Esophagus muscularis mucosa (tissue), 4 donors: ENCODE data around the gene PCDH17. TPM values are rescaled to one million over a fixed set of nuclear protein-coding genes. Genes with fewer than 3 reads are reported as not detected.

Experiments
- DNase-seq: peaks from one replicate; pipeline ENCODE4 v3.0.0-alpha.2; 2017; ENCODE audit errors: extremely low spot score
- H3K27ac ChIP-seq, 4 donors: fragments of 200-600 bp; sonication (generic); replicated peaks in 1 of 4; 1 replicate in 3 of 4; 2 replicates in 1 of 4; pipeline ENCODE4 v1.5.1; 2016 to 2019; ENCODE audit warnings: mild to moderate bottlenecking in 1 of 4
- H3K27me3 ChIP-seq, 4 donors: fragments of 200-600 bp; sonication (generic); one replicate each; pipeline versions ENCODE4 v1.5.1 to v1.6.0; 2016 to 2019
- H3K36me3 ChIP-seq, 4 donors: fragments of 200-600 bp; sonication (generic); one replicate each; pipeline ENCODE4 v1.5.1; 2016 to 2019
- H3K4me1 ChIP-seq, 4 donors: fragments of 200-600 bp; sonication (generic); one replicate each; pipeline ENCODE4 v1.5.1; 2016 to 2019
- H3K4me3 ChIP-seq, 4 donors: fragments of 200-600 bp; sonication (generic); 1 replicate in 2 of 4; 2 replicates in 2 of 4; pipeline ENCODE4 v1.5.1; 2016 to 2019; ENCODE audit warnings: mild to moderate bottlenecking in 4 of 4, moderate library complexity in 1 of 4
- H3K9me3 ChIP-seq, 4 donors: fragments of 200-600 bp; sonication (generic); 1 replicate in 3 of 4; 2 replicates in 1 of 4; pipeline ENCODE4 v1.5.1; 2016 to 2019
- CTCF ChIP-seq, 3 experiments: fragments of 200-600 bp in 2 of 3; fragments of 450-650 bp in 1 of 3; sonication (generic) in 2 of 3; IDR thresholded peaks; one replicate each; pipeline ENCODE4 v1.5.1; 2017 to 2019; ENCODE audit warnings: antibody characterized with exemption in 3 of 3, mild to moderate bottlenecking in 2 of 3, moderate library complexity in 1 of 3
- EP300 ChIP-seq: sonication (generic); formaldehyde crosslinking; IDR thresholded peaks from one replicate; pipeline ENCODE4 v1.6.1; 2017; ENCODE audit warnings: antibody characterized with exemption
- POLR2A ChIP-seq: fragments of 450-650 bp; IDR thresholded peaks from one replicate; pipeline ENCODE4 v1.6.1; 2017; ENCODE audit warnings: antibody characterized with exemption, moderate library complexity, mild to moderate bottlenecking, low read depth
- POLR2AphosphoS5 ChIP-seq, 2 donors: sonication (generic); formaldehyde crosslinking; IDR thresholded peaks; one replicate each; pipeline ENCODE4 v1.6.1; 2017; ENCODE audit warnings: antibody characterized with exemption in 2 of 2
- WGBS: methylation state at CpG from one replicate; pipeline ENCODE4 v1.1.5; 2018; 5-methylcytosine and 5-hydroxymethylcytosine counted together
- intact Hi-C: fragments of 100-400 bp; cut with DNase I; formaldehyde crosslinking; loops from one replicate; pipeline ENCODE4 v1.15.1; 2023
- total RNA-seq, 4 donors: library from RNA; depleted of rRNA; stranded (reverse); fragments of >200 nt; gene quantifications; one replicate each; pipeline versions ENCODE4 v1.1.0 to v1.2.1, GENCODE V29; 2016

The PCDH17 gene
- total RNA-seq, 4 donors from 2014 or later = 5.0 to 9.5 (median 8.3) TPM

- Histone ChIP-seq H3K4me1 (no peaks in the 10 kb centered on the region), H3K4me3 (no peak overlapping the region), H3K27me3 (no peaks in the 10 kb centered on the region), H3K9me3 (no peaks in the 10 kb centered on the region), H3K27ac (no peak overlapping the region), H3K36me3 (no peaks in the 10 kb centered on the region)
- TF ChIP-seq CTCF (IDR thresholded peaks at IDR 0.05) (no peak), EP300 (no peak), POLR2A (no peak), POLR2AphosphoS5 (IDR thresholded peaks at IDR 0.05) (no peak)
- intact Hi-C loops = no loop called here
- WGBS = 78% methylated on average over 2 of the region's 2 CpGs
- no peak for DNase-seq
Measured at GRCh38 chr13:57673197-57673596, 41.7 kb downstream of the PCDH17 start.

GRCh38 chr13:57675526-57675925, 44.0 kb downstream of the PCDH17 start:
- no peak overlapping the region for H3K4me3 ChIP-seq
- no peaks in the 10 kb centered on the region for H3K36me3 ChIP-seq
- no peak for DNase-seq
- no peaks in the 10 kb centered on the region for H3K4me1 ChIP-seq
- no peaks in the 10 kb centered on the region for H3K27me3 ChIP-seq
- H3K9me3 ChIP-seq = no peaks in the 10 kb centered on the region
- intact Hi-C loops = no loop called here
- H3K27ac ChIP-seq = no peak overlapping the region
- no peak for TF ChIP-seq CTCF (IDR thresholded peaks at IDR 0.05)
- no peak for TF ChIP-seq POLR2AphosphoS5 (IDR thresholded peaks at IDR 0.05)
- no peak for TF ChIP-seq POLR2A
- no peak for TF ChIP-seq EP300
- WGBS = 68% methylated on average over 2 of the region's 2 CpGs

DNA sequence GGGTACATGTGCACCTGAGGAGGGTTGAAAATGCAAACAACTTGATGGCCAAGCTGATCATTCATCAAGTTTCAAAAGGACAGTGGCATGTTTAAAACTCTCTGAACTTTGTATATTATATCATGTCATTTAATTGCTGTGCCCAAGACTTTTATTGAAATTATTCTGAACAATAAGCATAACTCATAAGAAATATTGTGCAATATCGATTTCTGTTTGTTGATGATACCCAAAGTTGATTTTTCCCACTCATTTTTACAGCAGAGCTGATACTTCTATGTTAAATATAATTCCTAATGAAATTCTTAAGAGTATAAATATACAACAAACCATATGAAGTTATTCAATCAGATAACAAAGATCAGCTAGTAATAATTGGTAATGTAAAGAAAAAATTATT, 49.1 kb downstream of the PCDH17 start:
- Histone ChIP-seq H3K27me3 (no peaks in the 10 kb centered on the region), H3K4me3 (no peak overlapping the region), H3K36me3 (no peaks in the 10 kb centered on the region), H3K4me1 (no peaks in the 10 kb centered on the region), H3K9me3 (no peaks in the 10 kb centered on the region), H3K27ac (no peak overlapping the region)
- TF ChIP-seq POLR2AphosphoS5 (IDR thresholded peaks at IDR 0.05) (no peak), CTCF (IDR thresholded peaks at IDR 0.05) (no peak), POLR2A (no peak), EP300 (no peak)
- intact Hi-C loops = no loop called here
- DNase-seq = no peak
- 74% methylated on average over 1 of the region's 1 CpG for WGBS

- H3K4me3 ChIP-seq = no peak overlapping the region
- intact Hi-C loops = no loop called here
- H3K27ac ChIP-seq = no peak overlapping the region
- WGBS = 69% methylated on average over 4 of the region's 4 CpGs
- H3K36me3 ChIP-seq = no peaks in the 10 kb centered on the region
- no peaks in the 10 kb centered on the region for H3K27me3 ChIP-seq
- H3K9me3 ChIP-seq = no peaks in the 10 kb centered on the region
- H3K4me1 ChIP-seq = no peaks in the 10 kb centered on the region
- TF ChIP-seq POLR2AphosphoS5 (IDR thresholded peaks at IDR 0.05) (no peak), EP300 (no peak), CTCF (IDR thresholded peaks at IDR 0.05) (no peak), POLR2A (no peak)
- DNase-seq = no peak
Measured at GRCh38 chr13:57682128-57682716, 50.7 kb downstream of the PCDH17 start.

DNA sequence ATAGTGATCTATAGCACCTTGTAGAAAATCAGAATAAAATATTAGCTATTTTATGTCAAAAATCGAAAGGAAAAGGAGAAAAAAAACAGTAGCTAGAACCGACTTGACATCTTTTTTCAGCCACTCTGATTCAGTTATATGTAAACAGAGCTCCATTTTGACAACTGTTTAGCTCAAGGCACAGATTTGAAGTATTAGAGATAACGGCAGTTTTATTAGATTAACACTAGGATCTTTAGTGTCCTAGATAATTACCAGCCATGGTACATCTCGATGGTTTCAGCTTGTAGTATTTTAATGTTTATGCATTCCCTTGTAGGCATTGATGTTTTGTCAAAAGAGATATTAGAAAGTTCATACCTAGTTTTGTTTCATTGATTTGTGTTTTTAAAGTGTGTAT, 67.3 kb downstream of the PCDH17 start:
- no peaks in the 10 kb centered on the region for H3K4me1 ChIP-seq
- 84% methylated on average over 4 of the region's 4 CpGs for WGBS
- no peak for TF ChIP-seq EP300
- DNase-seq = no peak
- H3K9me3 ChIP-seq = no peaks in the 10 kb centered on the region
- intact Hi-C loops = no loop called here
- H3K27me3 ChIP-seq = no peaks in the 10 kb centered on the region
- no peak overlapping the region for H3K27ac ChIP-seq
- no peak overlapping the region for H3K4me3 ChIP-seq
- no peaks in the 10 kb centered on the region for H3K36me3 ChIP-seq
